Loucy (cell line): ENCODE measurements around the gene DOK7.

Experiments
- EZH2phosphoT487 ChIP-seq: fragments of 200-600 bp; IDR thresholded peaks from 2 replicates; pipeline ENCODE4 v1.6.1; 2018; ENCODE audit warnings: antibody characterized with exemption, mild to moderate bottlenecking, moderate library complexity, borderline replicate concordance
- TF ChIP-seq, protein P1 (sequence below): fragments of 200-600 bp; sonication (generic); conservative IDR thresholded peaks from 2 replicates; pipeline ENCODE4 v1.5.1; 2014; ENCODE audit warnings: mild to moderate bottlenecking, antibody characterized with exemption, low read length

DNA sequence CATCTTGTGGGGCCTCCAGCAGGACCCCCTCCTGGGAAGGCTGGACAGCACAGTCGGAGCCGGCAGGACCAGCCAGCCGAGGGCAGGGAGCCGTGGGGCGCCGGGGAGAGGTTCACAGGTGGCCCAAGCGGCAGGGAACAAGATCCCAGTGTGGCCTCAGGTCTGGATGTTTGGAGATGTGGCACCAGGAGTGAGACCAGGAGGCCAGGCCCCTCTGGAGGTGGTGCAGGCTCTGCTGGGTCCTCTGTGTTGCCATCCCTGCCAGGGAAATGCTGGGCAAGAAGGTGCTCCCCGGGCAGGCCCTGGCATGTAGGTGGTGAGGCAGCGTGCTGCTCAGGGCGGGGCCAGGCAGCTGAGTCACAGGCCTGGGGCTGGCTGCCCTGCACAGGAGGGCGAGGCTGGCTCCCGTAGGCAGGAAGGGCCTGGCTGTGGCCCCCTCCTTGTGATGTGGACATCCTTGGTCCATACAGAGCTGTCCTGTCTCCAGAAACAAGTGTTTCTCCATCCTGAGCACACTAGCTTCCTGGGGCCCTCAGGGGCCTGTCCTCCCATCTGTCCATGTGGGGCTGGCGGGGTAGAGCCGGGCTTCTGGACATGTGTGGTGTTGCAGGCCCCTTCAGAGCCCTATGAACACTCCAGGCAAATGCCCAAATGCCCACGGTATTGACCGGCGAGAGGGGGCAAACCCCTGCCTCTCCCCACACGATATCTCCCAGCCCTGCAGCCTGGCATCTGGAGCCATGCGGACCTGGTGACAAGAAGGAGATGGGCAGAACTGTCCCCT lies 26.1 kb upstream of the DOK7 start:
- TF ChIP-seq, protein P1, sequence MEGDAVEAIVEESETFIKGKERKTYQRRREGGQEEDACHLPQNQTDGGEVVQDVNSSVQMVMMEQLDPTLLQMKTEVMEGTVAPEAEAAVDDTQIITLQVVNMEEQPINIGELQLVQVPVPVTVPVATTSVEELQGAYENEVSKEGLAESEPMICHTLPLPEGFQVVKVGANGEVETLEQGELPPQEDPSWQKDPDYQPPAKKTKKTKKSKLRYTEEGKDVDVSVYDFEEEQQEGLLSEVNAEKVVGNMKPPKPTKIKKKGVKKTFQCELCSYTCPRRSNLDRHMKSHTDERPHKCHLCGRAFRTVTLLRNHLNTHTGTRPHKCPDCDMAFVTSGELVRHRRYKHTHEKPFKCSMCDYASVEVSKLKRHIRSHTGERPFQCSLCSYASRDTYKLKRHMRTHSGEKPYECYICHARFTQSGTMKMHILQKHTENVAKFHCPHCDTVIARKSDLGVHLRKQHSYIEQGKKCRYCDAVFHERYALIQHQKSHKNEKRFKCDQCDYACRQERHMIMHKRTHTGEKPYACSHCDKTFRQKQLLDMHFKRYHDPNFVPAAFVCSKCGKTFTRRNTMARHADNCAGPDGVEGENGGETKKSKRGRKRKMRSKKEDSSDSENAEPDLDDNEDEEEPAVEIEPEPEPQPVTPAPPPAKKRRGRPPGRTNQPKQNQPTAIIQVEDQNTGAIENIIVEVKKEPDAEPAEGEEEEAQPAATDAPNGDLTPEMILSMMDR = no peak
- TF ChIP-seq EZH2phosphoT487 = no peak
